Subcutaneous abdominal adipose tissue (tissue), 5 donors: ENCODE results near the gene LRRC3.
"Not testable (repeated sequence)": the region's sequence is repeated elsewhere in the genome, so short reads cannot be mapped to it uniquely, and the experiment has no call there.

Source experiments
- H3K27ac ChIP-seq: one replicate; pipeline ENCODE4 v1.7.0; 2013; ENCODE audit warnings: low read depth, mild to moderate bottlenecking, inconsistent platforms, low read length, moderate library complexity
- H3K27me3 ChIP-seq, 5 donors: one replicate each; pipeline ENCODE4 v1.7.0; 2013; ENCODE audit warnings: low read length in 5 of 5, inconsistent platforms in 1 of 5; ENCODE audit not compliant: control insufficient read depth in 5 of 5, insufficient read depth in 4 of 5
- H3K36me3 ChIP-seq, 5 donors: one replicate each; pipeline ENCODE4 v1.7.0; 2013; ENCODE audit warnings: low read length in 5 of 5; ENCODE audit not compliant: control insufficient read depth in 5 of 5, insufficient read depth in 5 of 5
- H3K4me1 ChIP-seq, 5 donors: one replicate each; pipeline ENCODE4 v1.7.0; 2013; ENCODE audit warnings: low read length in 5 of 5, mild to moderate bottlenecking in 3 of 5, moderate library complexity in 1 of 5; ENCODE audit not compliant: control insufficient read depth in 5 of 5, insufficient read depth in 5 of 5
- H3K4me3 ChIP-seq, 5 donors: one replicate each; pipeline ENCODE4 v1.7.0; 2013; ENCODE audit warnings: low read length in 5 of 5, low read depth in 1 of 5
- H3K9ac ChIP-seq, 5 donors: one replicate each; pipeline ENCODE4 v1.7.0; 2013; ENCODE audit warnings: low read length in 5 of 5, mild to moderate bottlenecking in 4 of 5, moderate library complexity in 3 of 5
- H3K9me3 ChIP-seq, 5 donors: one replicate each; pipeline ENCODE4 v1.7.0; 2013; ENCODE audit warnings: low read length in 5 of 5; ENCODE audit not compliant: control insufficient read depth in 5 of 5
- donor health status: healthy.
- donor health status: healthy.
- donor health status: healthy.
- donor health status: healthy.
- donor health status: healthy.

The LRRC3 gene

GRCh38 chr21:44475266-44475845, 20.0 kb downstream of the LRRC3 start:
- H3K27ac ChIP-seq, result no peak overlapping the region
- H3K9ac ChIP-seq, result no peak overlapping the region

GRCh38 chr21:44477131-44477530, 21.8 kb downstream of the LRRC3 start:
- Histone ChIP-seq H3K27me3 (no peaks in the 10 kb centered on the region), H3K9ac (no peak overlapping the region), H3K36me3 (no peaks in the 10 kb centered on the region), H3K9me3 (no peaks in the 10 kb centered on the region), H3K4me1 (peaks cover 0 to 15% (median 11%) of the 10 kb centered on the region in 5 donors), H3K27ac (no peak overlapping the region), H3K4me3 (no peak overlapping the region)

More at GRCh38 chr21:44475266-44475845, 20.0 kb downstream of the LRRC3 start:
- Histone ChIP-seq H3K4me3 (no peak overlapping the region), H3K4me1 (peaks cover 0 to 15% (median 11%) of the 10 kb centered on the region in 5 donors), H3K36me3 (no peaks in the 10 kb centered on the region), H3K27me3 (no peaks in the 10 kb centered on the region), H3K9me3 (no peaks in the 10 kb centered on the region)

DNA sequence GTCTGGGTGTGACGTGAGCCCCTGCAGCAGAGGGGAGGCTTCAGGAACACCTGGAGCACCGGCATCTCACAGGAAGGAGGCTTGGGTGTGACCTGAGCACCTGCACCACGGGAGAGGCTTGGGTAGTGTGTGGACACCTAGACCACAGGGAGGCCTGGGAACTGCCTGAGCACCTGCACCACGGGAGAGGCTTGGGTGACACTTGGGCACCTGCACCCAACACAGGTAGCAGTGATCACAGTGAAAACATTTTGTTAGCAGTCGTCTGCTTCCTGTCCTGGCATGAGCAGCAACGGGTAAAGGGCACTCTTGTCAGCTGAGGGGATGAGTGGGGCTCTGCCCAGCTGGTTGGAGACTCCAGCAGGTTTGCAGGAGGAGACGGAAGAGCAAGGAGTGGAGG, 22.4 kb downstream of the LRRC3 start:
- no peak overlapping the region for H3K27ac ChIP-seq
- H3K27me3 ChIP-seq, result no peaks in the 10 kb centered on the region
- no peaks in the 10 kb centered on the region for H3K36me3 ChIP-seq
- no peaks in the 10 kb centered on the region for H3K9me3 ChIP-seq
- H3K4me3 ChIP-seq, result no peak overlapping the region
- H3K9ac ChIP-seq, result no peak overlapping the region
- peaks cover 5 to 15% (median 12%) of the 10 kb centered on the region in 5 donors for H3K4me1 ChIP-seq

DNA sequence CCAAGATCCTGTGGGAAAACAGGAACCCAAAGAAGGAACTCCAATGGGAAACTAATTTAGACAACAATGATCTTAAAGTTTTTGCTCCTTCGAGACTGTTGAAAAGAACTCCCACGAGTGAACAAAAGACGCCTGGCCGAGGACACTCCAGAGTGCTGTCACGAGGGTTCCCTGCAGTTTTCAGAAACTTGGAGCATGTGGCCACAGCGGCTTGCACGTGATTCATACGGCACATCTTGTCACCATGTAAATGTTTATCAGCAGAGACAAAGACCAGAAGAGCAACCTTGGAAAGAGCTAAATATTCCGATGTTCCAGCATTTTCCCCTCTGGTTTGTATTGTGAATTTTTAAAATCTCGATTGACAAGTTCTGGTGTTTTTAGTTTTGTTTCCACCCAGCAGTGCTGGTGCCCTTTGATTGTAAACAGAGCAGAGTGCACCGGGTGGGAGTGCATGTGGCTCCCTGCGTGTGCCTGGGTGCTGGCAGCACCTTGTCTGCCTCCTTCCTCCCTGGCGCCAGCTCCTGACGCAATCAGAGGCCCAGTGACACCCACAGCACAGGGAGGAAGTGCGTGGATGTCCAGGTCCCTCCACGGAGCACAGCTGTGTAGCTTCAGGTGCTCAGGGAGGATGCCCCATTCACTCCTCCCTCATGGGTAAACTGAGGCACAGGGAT, 23.0 kb downstream of the LRRC3 start:
- H3K27ac ChIP-seq, result no peak overlapping the region
- H3K4me1 ChIP-seq, result peaks cover 6 to 17% (median 12%) of the 10 kb centered on the region in 5 donors

GRCh38 chr21:44478801-44479167, 23.5 kb downstream of the LRRC3 start:
- H3K4me1 ChIP-seq, result peaks cover 6 to 17% (median 12%) of the 10 kb centered on the region in 5 donors
- H3K36me3 ChIP-seq, result no peaks in the 10 kb centered on the region
- no peaks in the 10 kb centered on the region for H3K9me3 ChIP-seq
- H3K27ac ChIP-seq, result no peak overlapping the region
- H3K27me3 ChIP-seq, result no peaks in the 10 kb centered on the region
- H3K4me3 ChIP-seq, result no peak overlapping the region
- no peak overlapping the region for H3K9ac ChIP-seq

More for the DNA sequence above, 23.0 kb downstream of the LRRC3 start:
- H3K9ac ChIP-seq, result no peak overlapping the region
- no peak overlapping the region for H3K4me3 ChIP-seq
- H3K36me3 ChIP-seq, result no peaks in the 10 kb centered on the region
- H3K9me3 ChIP-seq, result no peaks in the 10 kb centered on the region
- H3K27me3 ChIP-seq, result no peaks in the 10 kb centered on the region

DNA sequence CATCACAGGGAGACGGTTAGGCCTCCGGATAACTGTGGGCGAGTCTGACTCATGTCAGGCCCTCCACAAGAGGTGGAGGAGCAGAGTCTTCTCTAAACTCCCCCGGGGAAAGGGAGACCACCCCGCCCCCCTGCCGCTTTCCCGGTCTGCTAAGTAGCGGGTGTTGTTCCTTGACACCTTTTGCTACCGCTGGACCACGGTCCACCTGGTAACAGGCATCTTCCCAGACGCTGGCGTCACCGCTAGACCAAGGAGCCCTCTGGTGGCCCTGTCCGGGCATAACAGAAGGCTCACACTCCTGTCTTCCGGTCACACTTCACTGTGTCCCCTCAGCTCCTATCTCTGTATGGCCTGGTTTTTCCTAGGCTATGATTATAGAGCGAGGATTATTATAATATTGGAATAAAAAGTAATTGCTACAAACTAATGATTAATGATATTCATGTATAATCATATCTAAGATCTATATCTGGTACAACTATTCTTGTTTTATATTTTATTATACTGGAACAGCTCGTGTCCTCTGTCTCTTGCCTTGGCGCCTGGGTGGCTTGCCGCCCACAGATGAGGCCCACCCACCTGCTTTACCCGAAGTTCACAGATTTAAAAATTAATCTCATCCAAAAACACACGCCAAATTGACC, 24.4 kb downstream of the LRRC3 start:
- not testable (repeated sequence) for H3K9ac ChIP-seq, H3K36me3 ChIP-seq, H3K27ac ChIP-seq, H3K4me3 ChIP-seq, H3K27me3 ChIP-seq, H3K9me3 ChIP-seq
- H3K4me1 ChIP-seq, result peaks cover 6 to 17% (median 12%) of the 10 kb centered on the region in 5 donors

DNA sequence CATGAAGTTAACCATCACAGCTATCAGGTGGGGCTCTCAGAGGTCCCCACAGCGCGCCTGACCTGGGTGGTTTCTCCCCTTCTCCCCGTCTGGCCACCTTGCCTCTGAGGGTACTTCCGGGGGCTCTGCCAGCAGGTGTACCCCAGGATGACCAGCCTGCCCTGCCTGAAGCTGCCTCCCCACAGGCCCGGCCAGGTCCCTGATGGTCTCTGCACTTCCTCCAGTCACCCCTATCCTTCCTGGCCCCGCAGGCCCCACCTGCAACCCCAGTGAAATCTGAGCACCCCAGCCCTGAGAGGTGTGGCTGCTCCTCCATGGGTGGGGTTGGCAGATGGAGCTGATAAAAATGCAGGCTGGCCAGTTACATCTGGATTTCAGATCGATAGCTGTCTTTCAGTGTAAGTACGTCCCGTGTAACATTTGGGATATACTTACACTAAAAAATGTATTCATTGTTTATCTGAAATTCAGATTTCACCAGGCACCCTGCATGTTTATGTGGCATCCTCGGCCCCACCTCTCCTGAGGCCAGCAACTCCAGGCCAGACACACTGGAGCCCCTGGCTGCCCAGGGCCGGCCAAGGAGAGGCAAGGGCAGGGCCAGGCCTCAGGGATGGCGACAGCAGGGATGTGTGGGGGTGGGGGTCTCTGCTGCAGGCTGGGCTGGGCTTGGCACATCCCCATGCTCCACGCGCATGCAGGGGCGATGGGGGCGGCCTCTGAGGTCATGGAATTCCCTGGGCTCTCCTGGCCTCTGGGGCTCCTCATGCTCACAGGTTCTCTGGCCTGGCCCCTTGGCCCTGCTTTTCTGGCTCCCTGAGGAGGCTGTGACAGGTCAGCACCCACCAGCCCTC, 25.1 kb downstream of the LRRC3 start:
- Histone ChIP-seq H3K9me3 (no peaks in the 10 kb centered on the region), H3K4me3 (no peak overlapping the region), H3K4me1 (peaks cover 6 to 17% (median 15%) of the 10 kb centered on the region in 5 donors), H3K9ac (no peak overlapping the region), H3K36me3 (no peaks in the 10 kb centered on the region), H3K27me3 (peaks cover 0 to 3% (median 0%) of the 10 kb centered on the region in 5 donors), H3K27ac (no peak overlapping the region)

- Histone ChIP-seq H3K9ac (no peak overlapping the region), H3K36me3 (no peaks in the 10 kb centered on the region), H3K27ac (no peak overlapping the region), H3K27me3 (peaks cover 0 to 3% (median 0%) of the 10 kb centered on the region in 5 donors), H3K4me1 (peaks cover 5 to 25% (median 11%) of the 10 kb centered on the region in 5 donors), H3K4me3 (no peak overlapping the region), H3K9me3 (no peaks in the 10 kb centered on the region)
Observed at GRCh38 chr21:44482581-44483287, 27.4 kb downstream of the LRRC3 start.
